Nephron (organoid): ENCODE results near the gene KCND1.

Source experiments
- H3K27ac Mint-ChIP-seq, 3 experiments: 2 replicates each; pipeline ENCODE4 v1.8.0; 2020; ENCODE audit warnings: mixed read lengths in 3 of 3, mild to moderate bottlenecking in 2 of 3, moderate library complexity in 1 of 3
- H3K27me3 Mint-ChIP-seq: 2 replicates; pipeline ENCODE4 v1.8.0; 2021; ENCODE audit warnings: low read depth, mild to moderate bottlenecking, moderate library complexity, mixed read lengths
- H3K36me3 Mint-ChIP-seq: 2 replicates; pipeline ENCODE4 v1.8.0; 2020; ENCODE audit warnings: low read depth, mixed read lengths
- H3K4me1 Mint-ChIP-seq: 2 replicates; pipeline ENCODE4 v1.8.0; 2020; ENCODE audit warnings: mixed read lengths
- H3K4me3 Mint-ChIP-seq, 3 experiments: 2 replicates each; pipeline ENCODE4 v1.8.0; 2020; ENCODE audit warnings: mild to moderate bottlenecking in 3 of 3, mixed read lengths in 3 of 3, moderate library complexity in 2 of 3
- H3K9me3 Mint-ChIP-seq: 2 replicates; pipeline ENCODE4 v1.8.0; 2020; ENCODE audit warnings: mixed read lengths
- TF ChIP-seq, protein P1 (sequence below), 3 experiments: fragments of 200-600 bp; sonication (generic); IDR thresholded peaks; one replicate each; pipeline ENCODE4 v1.5.0; 2021; ENCODE audit warnings: antibody characterized with exemption in 3 of 3; ENCODE audit not compliant: unreplicated experiment in 3 of 3

The KCND1 gene

DNA sequence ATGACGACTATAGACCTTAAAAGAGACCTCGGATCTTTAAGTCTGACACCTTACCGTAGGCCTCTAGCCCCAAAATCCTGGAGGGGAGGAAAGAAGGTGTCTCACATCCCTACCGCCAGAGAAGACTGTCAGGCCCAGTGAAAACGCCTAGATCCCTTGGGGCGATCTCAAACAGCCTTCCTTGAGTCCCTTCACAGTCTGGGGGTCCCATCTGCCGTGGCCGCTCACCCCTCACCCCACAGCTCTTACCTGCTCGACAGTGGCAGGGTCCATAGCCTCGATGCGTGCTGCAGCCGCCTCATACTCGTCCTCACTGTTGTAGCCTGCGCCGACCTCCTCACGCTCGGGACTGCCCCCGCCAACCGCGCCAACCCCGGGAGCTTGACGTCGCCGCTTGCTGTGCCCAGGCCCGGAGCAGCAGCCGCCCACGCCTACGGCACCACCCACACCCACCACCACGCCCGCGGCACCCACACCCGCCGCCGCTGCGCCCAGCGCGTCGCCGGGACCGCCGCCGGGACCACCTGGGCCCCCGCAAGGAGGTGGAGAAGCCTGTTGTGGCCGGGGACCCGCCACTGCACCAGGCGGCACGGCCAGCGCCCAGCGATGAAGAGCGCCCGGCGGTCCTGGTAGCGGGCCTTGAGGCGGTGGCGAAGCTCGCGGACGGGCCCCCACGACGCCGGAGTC lies 14.8 kb downstream of the KCND1 start:
- no peaks in the 10 kb centered on the region for H3K9me3 Mint-ChIP-seq
- peaks cover 10% of the 10 kb centered on the region for H3K36me3 Mint-ChIP-seq
- H3K27ac Mint-ChIP-seq, result peak overlapping the region; percentile 23 to 65 (median 64)
- no peaks in the 10 kb centered on the region for H3K27me3 Mint-ChIP-seq
- H3K4me1 Mint-ChIP-seq, result peaks cover 52% of the 10 kb centered on the region
- TF ChIP-seq, protein P1, sequence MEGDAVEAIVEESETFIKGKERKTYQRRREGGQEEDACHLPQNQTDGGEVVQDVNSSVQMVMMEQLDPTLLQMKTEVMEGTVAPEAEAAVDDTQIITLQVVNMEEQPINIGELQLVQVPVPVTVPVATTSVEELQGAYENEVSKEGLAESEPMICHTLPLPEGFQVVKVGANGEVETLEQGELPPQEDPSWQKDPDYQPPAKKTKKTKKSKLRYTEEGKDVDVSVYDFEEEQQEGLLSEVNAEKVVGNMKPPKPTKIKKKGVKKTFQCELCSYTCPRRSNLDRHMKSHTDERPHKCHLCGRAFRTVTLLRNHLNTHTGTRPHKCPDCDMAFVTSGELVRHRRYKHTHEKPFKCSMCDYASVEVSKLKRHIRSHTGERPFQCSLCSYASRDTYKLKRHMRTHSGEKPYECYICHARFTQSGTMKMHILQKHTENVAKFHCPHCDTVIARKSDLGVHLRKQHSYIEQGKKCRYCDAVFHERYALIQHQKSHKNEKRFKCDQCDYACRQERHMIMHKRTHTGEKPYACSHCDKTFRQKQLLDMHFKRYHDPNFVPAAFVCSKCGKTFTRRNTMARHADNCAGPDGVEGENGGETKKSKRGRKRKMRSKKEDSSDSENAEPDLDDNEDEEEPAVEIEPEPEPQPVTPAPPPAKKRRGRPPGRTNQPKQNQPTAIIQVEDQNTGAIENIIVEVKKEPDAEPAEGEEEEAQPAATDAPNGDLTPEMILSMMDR (IDR thresholded peaks at IDR 0.05; ENCODE audit: unreplicated experiment in 3 of 3), result no peak
- H3K4me3 Mint-ChIP-seq, result peak overlapping the region; percentile 75 to 88 (median 85)

DNA sequence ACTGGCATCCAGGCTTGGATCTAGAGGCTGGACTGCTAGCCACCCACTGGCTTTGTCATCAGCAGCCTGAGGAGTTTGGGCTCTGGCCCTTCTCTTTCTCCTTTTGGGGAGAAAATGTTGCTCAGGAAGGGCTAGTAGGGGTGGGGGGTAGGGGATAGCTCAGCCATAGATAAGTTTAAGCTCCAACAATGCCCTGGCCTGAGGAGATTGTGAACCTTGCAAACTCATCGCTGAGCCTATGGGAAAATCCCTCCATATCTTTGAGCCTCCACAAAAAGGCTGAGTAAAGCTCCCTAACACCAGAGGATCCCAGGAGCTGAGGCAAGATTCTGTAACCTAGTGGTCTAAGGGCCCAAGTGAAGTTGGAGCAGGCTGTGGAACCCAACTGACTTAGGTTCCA lies 23.1 kb downstream of the KCND1 start:
- Mint-ChIP-seq H3K4me3 (no peak overlapping the region), H3K4me1 (peaks cover 16% of the 10 kb centered on the region), H3K36me3 (peaks cover 9% of the 10 kb centered on the region), H3K27ac (no peak overlapping the region), H3K27me3 (no peaks in the 10 kb centered on the region), H3K9me3 (peaks cover 7% of the 10 kb centered on the region)
- TF ChIP-seq, protein P1 (IDR thresholded peaks at IDR 0.05; ENCODE audit: unreplicated experiment in 3 of 3), result no peak

DNA sequence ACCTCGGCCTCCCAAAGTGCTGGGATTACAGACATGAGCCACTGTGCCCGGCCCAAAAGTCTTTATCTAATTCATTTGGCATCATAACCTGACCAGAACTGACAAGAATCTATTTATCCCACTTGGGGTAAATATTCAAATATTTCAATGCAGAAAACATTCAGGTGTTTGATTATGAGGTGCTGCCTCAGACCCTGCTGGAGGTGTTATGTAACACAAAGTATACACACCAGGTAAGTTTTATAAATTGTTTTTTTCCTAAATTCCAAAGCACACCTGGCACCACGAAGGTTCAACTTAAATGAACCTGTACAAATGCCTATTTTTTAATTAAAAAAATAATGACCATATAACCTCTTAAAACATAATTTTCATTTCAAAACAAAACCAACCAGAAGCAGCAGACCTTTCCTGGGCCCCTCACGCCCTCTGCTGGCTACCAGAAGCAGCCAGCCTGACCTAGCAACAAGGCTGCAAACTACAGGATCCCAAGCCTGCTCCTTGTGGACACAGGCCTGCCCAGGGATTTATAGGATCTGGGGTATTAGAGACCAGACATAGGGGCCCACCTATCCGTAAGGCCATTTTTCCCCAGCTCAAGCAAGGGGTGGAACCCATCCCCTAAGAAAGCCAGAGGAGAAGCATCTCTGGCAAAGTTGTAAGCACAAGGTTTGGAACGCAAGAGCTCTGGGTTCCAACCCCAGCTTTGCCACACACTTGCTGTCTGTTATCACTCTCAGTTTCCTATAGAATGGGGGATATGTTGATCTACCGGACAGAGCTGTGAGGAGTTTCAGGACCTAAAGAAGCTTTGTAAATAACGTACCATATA lies 25.9 kb downstream of the KCND1 start:
- no peak overlapping the region for H3K27ac Mint-ChIP-seq
- H3K9me3 Mint-ChIP-seq, result peaks cover 9% of the 10 kb centered on the region
- H3K27me3 Mint-ChIP-seq, result no peaks in the 10 kb centered on the region
- H3K4me3 Mint-ChIP-seq, result no peak overlapping the region
- H3K36me3 Mint-ChIP-seq, result peaks cover 23% of the 10 kb centered on the region
- no peaks in the 10 kb centered on the region for H3K4me1 Mint-ChIP-seq
- TF ChIP-seq, protein P1 (IDR thresholded peaks at IDR 0.05; ENCODE audit: unreplicated experiment in 3 of 3), result peak; percentile 58 to 70 (median 67)

DNA sequence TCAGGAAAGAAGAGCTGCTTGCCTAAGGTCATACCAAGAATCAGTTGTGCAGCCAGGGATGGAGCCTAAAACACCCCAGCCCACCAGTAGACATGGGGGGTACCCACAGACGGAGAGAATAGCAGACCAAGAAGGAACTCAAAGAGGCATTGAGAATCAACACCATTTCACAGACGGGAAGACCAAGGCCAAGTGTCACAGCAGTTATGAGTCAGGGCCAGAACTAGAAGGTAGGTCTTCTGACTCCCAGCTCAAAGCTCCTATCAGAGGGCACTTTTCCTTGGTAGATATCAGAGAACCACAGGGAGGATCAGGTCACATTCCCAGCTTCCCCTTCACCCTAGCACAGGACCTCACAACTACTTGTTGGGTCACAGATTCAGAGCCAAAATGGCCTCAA lies 28.7 kb downstream of the KCND1 start:
- Mint-ChIP-seq H3K27ac (no peak overlapping the region), H3K4me1 (peaks cover 7% of the 10 kb centered on the region), H3K27me3 (no peaks in the 10 kb centered on the region), H3K4me3 (no peak overlapping the region), H3K36me3 (peaks cover 19% of the 10 kb centered on the region), H3K9me3 (peaks cover 9% of the 10 kb centered on the region)
- TF ChIP-seq, protein P1 (IDR thresholded peaks at IDR 0.05; ENCODE audit: unreplicated experiment in 3 of 3), result no peak

DNA sequence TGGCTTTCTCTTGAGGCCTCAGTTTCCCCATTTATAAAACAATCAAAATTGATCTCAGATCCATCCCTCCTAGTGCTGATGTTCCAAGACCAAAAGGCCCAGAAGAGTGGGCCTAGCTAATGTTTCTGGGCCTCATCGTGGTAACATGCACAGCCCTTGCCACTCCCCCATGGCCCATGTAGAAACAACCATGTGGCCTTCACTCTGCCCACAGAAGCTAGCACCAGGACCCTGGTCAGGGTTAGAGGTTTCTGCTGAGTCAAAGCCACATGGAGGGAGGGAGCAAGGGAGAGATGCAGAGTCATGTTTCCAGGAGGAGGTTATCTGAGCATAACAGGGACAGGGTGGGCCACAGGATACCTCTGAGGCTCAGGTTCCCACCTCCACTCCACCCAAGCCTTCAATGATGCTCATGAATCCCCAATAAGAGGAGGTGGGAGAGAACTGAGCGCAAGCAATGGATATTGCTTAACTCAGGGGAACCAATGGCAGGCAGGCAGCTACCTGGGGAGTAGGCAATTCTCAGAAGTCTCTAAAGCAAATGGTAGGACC lies 31.2 kb downstream of the KCND1 start:
- H3K27me3 Mint-ChIP-seq, result no peaks in the 10 kb centered on the region
- H3K36me3 Mint-ChIP-seq, result peaks cover 24% of the 10 kb centered on the region
- TF ChIP-seq, protein P1 (IDR thresholded peaks at IDR 0.05; ENCODE audit: unreplicated experiment in 3 of 3), result no peak
- peaks cover 5% of the 10 kb centered on the region for H3K9me3 Mint-ChIP-seq
- peaks cover 7% of the 10 kb centered on the region for H3K4me1 Mint-ChIP-seq
- no peak overlapping the region for H3K4me3 Mint-ChIP-seq
- H3K27ac Mint-ChIP-seq, result no peak overlapping the region
